ENCODE results near the gene BET1L. TPM values are rescaled to one million over a fixed set of nuclear protein-coding genes. Genes with fewer than 3 reads are reported as not detected.
A peak's percentile ranks its signal among the peaks of the same experiment; 100 is the strongest.

Gene BET1L
- total and polyA plus RNA-seq, 10 of the 15 experiments (the other 5 are each of a cell fraction or from before 2014, with no cell fraction given), result 6.7 to 55.4 (median 39.7) TPM

GRCh38 chr11:208917-209260 lies 1.7 kb upstream of the BET1L start:
- Histone ChIP-seq H3K27ac (ENCODE audit: control insufficient read depth, insufficient read depth) (peak overlapping the region; percentile 97), H3K9ac (ENCODE audit: control insufficient read depth, insufficient read depth, low read length) (peak overlapping the region; percentile 98), H3K4me2 (ENCODE audit: control insufficient read depth, insufficient read depth) (peak overlapping the region; percentile 90), H3K27me3 (replicated peaks in 1 of 2; ENCODE audit: control insufficient read depth in 2 of 2, insufficient read depth in 2 of 2, low read length in 1 of 2) (no peaks in the 10 kb centered on the region), H3K4me3 (peak overlapping the region; percentile 76), H3K9me3 (replicated peaks; ENCODE audit: control insufficient read depth, insufficient read depth, low read length) (no peaks in the 10 kb centered on the region), H4K20me1 (ENCODE audit: control insufficient read depth, insufficient read depth) (peaks cover 8% of the 10 kb centered on the region), H3K4me1 (ENCODE audit: control insufficient read depth, insufficient read depth, low read length) (peaks cover 27% of the 10 kb centered on the region), H3K36me3 (ENCODE audit: control insufficient read depth in 2 of 2, insufficient read depth in 2 of 2, low read length in 1 of 2) (peaks cover 22 to 45% of the 10 kb centered on the region in 2 experiments), H2AFZ (ENCODE audit: control insufficient read depth, low read depth, low read length) (no peak overlapping the region), H3K79me2 (ENCODE audit: control insufficient read depth, insufficient read depth, low read length) (peaks cover 57% of the 10 kb centered on the region)
- ChIA-PET CTCF (interaction anchor here (1.1 to 2.5 kb wide), 2 partner anchors 8 to 42 kb away, joined by 4 to 8 read pairs; no protein-coding TSS in a partner anchor), RAD21 (ENCODE audit: unreplicated experiment) (interaction anchor here (2.5 kb wide), 1 partner anchor 59 kb away, joined by 9 read pairs; no protein-coding TSS in a partner anchor), POLR2A (interaction anchor here (1.0 to 2.5 kb wide), 3 partner anchors 21 to 233 kb away, joined by 3 to 12 read pairs (median 4); partner anchors contain the start of genes ANO9 and SIRT3), SMC1A (ENCODE audit: uncharacterized antibody, unreplicated experiment) (interaction anchor here (0.6 kb wide), 1 partner anchor 308 kb away, joined by 3 read pairs; no protein-coding TSS in a partner anchor)
- DNase-seq (ENCODE audit: low read depth, low spot score), result no peak
- BruUV-seq (replicated peaks), result no TSS peak
- 3% methylated on average over 15 of the region's 26 CpGs for WGBS (ENCODE audit: insufficient coverage, insufficient replicate concordance, low lambda C conversion rate, missing lambda C conversion rate)
- in situ Hi-C loops (cut with MboI) (loop anchor here (5.0 to 10.0 kb wide), 2 partner anchors 156 to 298 kb away; partner anchors contain the start of genes B4GALNT4 and RNH1), intact Hi-C loops (cut with micrococcal nuclease; ENCODE audit: unreplicated experiment) (loop anchor here (5.0 to 10.0 kb wide), 3 partner anchors 98 to 236 kb away; partner anchors contain the start of genes ANO9 and IFITM2)
- FAIRE-seq, result no peak
- peak; percentile 10 for ATAC-seq
- TF ChIP-seq STAT3 (IDR thresholded peaks at IDR 0.05; ENCODE audit: low read depth, low read length) (no peak), HDAC6 (IDR thresholded peaks at IDR 0.05; ENCODE audit: unreplicated experiment) (no peak), EGR1 (IDR thresholded peaks at IDR 0.05; ENCODE audit: borderline replicate concordance in 1 of 2, low read depth in 2 of 2, low read length in 2 of 2) (peak in 1 of 2 experiments; percentile 44; a peak in 1 of 3 replicates), CBX5 (IDR thresholded peaks at IDR 0.05; ENCODE audit: low read depth) (no peak), E4F1 (IDR thresholded peaks at IDR 0.05; ENCODE audit: borderline replicate concordance, partially characterized antibody) (no peak), TCF7 (IDR thresholded peaks at IDR 0.05; ENCODE audit: borderline replicate concordance) (no peak), MYC (IDR thresholded peaks at IDR 0.05; ENCODE audit: insufficient read depth, insufficient read length, insufficient replicate concordance, low read length, severe bottlenecking) (no peak)
- TF ChIP-seq, protein P1, sequence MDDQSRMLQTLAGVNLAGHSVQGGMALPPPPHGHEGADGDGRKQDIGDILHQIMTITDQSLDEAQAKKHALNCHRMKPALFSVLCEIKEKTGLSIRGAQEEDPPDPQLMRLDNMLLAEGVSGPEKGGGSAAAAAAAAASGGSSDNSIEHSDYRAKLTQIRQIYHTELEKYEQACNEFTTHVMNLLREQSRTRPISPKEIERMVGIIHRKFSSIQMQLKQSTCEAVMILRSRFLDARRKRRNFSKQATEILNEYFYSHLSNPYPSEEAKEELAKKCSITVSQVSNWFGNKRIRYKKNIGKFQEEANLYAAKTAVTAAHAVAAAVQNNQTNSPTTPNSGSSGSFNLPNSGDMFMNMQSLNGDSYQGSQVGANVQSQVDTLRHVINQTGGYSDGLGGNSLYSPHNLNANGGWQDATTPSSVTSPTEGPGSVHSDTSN (IDR thresholded peaks at IDR 0.05; ENCODE audit: insufficient replicate concordance, low read depth, low read length), result no peak
- TF ChIP-seq, protein P2, sequence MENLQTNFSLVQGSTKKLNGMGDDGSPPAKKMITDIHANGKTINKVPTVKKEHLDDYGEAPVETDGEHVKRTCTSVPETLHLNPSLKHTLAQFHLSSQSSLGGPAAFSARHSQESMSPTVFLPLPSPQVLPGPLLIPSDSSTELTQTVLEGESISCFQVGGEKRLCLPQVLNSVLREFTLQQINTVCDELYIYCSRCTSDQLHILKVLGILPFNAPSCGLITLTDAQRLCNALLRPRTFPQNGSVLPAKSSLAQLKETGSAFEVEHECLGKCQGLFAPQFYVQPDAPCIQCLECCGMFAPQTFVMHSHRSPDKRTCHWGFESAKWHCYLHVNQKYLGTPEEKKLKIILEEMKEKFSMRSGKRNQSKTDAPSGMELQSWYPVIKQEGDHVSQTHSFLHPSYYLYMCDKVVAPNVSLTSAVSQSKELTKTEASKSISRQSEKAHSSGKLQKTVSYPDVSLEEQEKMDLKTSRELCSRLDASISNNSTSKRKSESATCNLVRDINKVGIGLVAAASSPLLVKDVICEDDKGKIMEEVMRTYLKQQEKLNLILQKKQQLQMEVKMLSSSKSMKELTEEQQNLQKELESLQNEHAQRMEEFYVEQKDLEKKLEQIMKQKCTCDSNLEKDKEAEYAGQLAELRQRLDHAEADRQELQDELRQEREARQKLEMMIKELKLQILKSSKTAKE (IDR thresholded peaks at IDR 0.05; ENCODE audit: low read depth, poor library complexity, severe bottlenecking), result no peak
- TF ChIP-seq, protein P3, sequence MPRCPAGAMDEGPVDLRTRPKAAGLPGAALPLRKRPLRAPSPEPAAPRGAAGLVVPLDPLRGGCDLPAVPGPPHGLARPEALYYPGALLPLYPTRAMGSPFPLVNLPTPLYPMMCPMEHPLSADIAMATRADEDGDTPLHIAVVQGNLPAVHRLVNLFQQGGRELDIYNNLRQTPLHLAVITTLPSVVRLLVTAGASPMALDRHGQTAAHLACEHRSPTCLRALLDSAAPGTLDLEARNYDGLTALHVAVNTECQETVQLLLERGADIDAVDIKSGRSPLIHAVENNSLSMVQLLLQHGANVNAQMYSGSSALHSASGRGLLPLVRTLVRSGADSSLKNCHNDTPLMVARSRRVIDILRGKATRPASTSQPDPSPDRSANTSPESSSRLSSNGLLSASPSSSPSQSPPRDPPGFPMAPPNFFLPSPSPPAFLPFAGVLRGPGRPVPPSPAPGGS (IDR thresholded peaks at IDR 0.05; ENCODE audit: borderline replicate concordance, insufficient read depth, low read depth, low read length, poor library complexity, severe bottlenecking), result peak; percentile 1

Data from GM12878 (cell line).